ENCODE measurements around the gene YPEL2. TPM values are rescaled to one million over a fixed set of nuclear protein-coding genes. Genes with fewer than 3 reads are reported as not detected.

Gene YPEL2
- total and polyA plus RNA-seq, 2 of the 13 experiments (the other 11 are each of a cell fraction or from before 2014, with no cell fraction given): 8.5 to 21.1 TPM

GRCh38 chr17:59366773-59367656 is 35.6 kb downstream of the YPEL2 start (continued):
- peak; percentile 81; the same call in 1 of the 2 replicates for TF ChIP-seq ZNF275 (CRISPR knock-in tag; IDR thresholded peaks at IDR 0.05; ENCODE audit: borderline replicate concordance)
- TF ChIP-seq FOXK1 (CRISPR knock-in tag; IDR thresholded peaks at IDR 0.05; ENCODE audit: borderline replicate concordance, low read depth): peak; percentile 91
- no peak; the same call in 1 of the 2 replicates for TF ChIP-seq ZNF546 (CRISPR knock-in tag; conservative IDR thresholded peaks at IDR 0.05)
- peak; percentile 68; the same call in 1 of the 2 replicates for TF ChIP-seq ZNF224 (CRISPR knock-in tag; IDR thresholded peaks at IDR 0.05)
- peak; percentile 88; the same call in 1 of the 2 replicates for TF ChIP-seq ZNF580 (CRISPR knock-in tag; IDR thresholded peaks at IDR 0.05; ENCODE audit: borderline replicate concordance, low read depth)
- TF ChIP-seq ZFP36L1 (CRISPR knock-in tag; IDR thresholded peaks at IDR 0.05): peak; percentile 31; the same call in 1 of the 2 replicates
- no peak for TF ChIP-seq CAMTA2 (CRISPR knock-in tag; IDR thresholded peaks at IDR 0.05; ENCODE audit: borderline replicate concordance)
- peak; percentile 94 for TF ChIP-seq ATF2 (CRISPR knock-in tag; IDR thresholded peaks at IDR 0.05)
- TF ChIP-seq ZMYM2 (CRISPR knock-in tag; IDR thresholded peaks at IDR 0.05): peak; percentile 65
- TF ChIP-seq HINFP (CRISPR knock-in tag; IDR thresholded peaks at IDR 0.05; ENCODE audit: low read depth): 0 out of 2 replicates have a peak, but pooled peaks have one; percentile 56
- TF ChIP-seq ZNF615 (CRISPR knock-in tag; IDR thresholded peaks at IDR 0.05; ENCODE audit: borderline replicate concordance): peak; percentile 97
- 0 out of 2 replicates have a peak, but pooled peaks have one; percentile 34 for TF ChIP-seq ZNF720 (CRISPR knock-in tag; IDR thresholded peaks at IDR 0.05)
- TF ChIP-seq, protein P1, sequence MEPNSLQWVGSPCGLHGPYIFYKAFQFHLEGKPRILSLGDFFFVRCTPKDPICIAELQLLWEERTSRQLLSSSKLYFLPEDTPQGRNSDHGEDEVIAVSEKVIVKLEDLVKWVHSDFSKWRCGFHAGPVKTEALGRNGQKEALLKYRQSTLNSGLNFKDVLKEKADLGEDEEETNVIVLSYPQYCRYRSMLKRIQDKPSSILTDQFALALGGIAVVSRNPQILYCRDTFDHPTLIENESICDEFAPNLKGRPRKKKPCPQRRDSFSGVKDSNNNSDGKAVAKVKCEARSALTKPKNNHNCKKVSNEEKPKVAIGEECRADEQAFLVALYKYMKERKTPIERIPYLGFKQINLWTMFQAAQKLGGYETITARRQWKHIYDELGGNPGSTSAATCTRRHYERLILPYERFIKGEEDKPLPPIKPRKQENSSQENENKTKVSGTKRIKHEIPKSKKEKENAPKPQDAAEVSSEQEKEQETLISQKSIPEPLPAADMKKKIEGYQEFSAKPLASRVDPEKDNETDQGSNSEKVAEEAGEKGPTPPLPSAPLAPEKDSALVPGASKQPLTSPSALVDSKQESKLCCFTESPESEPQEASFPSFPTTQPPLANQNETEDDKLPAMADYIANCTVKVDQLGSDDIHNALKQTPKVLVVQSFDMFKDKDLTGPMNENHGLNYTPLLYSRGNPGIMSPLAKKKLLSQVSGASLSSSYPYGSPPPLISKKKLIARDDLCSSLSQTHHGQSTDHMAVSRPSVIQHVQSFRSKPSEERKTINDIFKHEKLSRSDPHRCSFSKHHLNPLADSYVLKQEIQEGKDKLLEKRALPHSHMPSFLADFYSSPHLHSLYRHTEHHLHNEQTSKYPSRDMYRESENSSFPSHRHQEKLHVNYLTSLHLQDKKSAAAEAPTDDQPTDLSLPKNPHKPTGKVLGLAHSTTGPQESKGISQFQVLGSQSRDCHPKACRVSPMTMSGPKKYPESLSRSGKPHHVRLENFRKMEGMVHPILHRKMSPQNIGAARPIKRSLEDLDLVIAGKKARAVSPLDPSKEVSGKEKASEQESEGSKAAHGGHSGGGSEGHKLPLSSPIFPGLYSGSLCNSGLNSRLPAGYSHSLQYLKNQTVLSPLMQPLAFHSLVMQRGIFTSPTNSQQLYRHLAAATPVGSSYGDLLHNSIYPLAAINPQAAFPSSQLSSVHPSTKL (CRISPR knock-in tag; IDR thresholded peaks at IDR 0.05): peak; percentile 97
- no peak for TF ChIP-seq ZFP62 (CRISPR knock-in tag; IDR thresholded peaks at IDR 0.05)
- TF ChIP-seq TSC22D2 (CRISPR knock-in tag; IDR thresholded peaks at IDR 0.05; ENCODE audit: borderline replicate concordance): peak; percentile 79; the same call in 1 of the 2 replicates
- no peak for TF ChIP-seq KLF13 (CRISPR knock-in tag; IDR thresholded peaks at IDR 0.05)
